Activated CD8-positive, alpha-beta T cell treated with anti-CD3 and anti-CD28 coated beads for 36 hours (primary cell): ENCODE data around the gene MTR. TPM values are rescaled to one million over a fixed set of nuclear protein-coding genes. Genes with fewer than 3 reads are reported as not detected.
A peak's percentile ranks its signal among the peaks of the same experiment; 100 is the strongest.

Experiments
- ATAC-seq: fragments of 200-7000 bp; cut with Tn5 transposase; one replicate; pipeline ENCODE4 v1.10.0; 2021; ENCODE audit warnings: mild to moderate bottlenecking, moderate library complexity
- CTCF ChIA-PET: fragments of 350-600 bp; sonication (Branson Sonifier 250); formaldehyde crosslinking; loops from one replicate; lab custom pipeline; 2021; ENCODE audit warnings: antibody characterized with exemption; lab: Charles Lee
- POLR2A ChIA-PET: fragments of 350-600 bp; sonication (Branson Sonifier 250); formaldehyde crosslinking; loops from one replicate; lab custom pipeline; 2021; ENCODE audit warnings: antibody characterized with exemption; lab: Charles Lee
- DNase-seq: peaks from one replicate; pipeline ENCODE4 v3.0.0-alpha.2; 2020
- H3K27ac Mint-ChIP-seq: one replicate; pipeline ENCODE4 v1.8.0; 2021; ENCODE audit warnings: mild to moderate bottlenecking, mixed read lengths
- H3K27me3 Mint-ChIP-seq: one replicate; pipeline ENCODE4 v1.8.0; 2021; ENCODE audit warnings: mixed read lengths
- H3K36me3 Mint-ChIP-seq: one replicate; pipeline ENCODE4 v1.8.0; 2021; ENCODE audit warnings: low read depth, mixed read lengths
- H3K4me1 Mint-ChIP-seq: one replicate; pipeline ENCODE4 v1.8.0; 2021; ENCODE audit warnings: low read depth, mixed read lengths
- H3K4me3 Mint-ChIP-seq: one replicate; pipeline ENCODE4 v1.8.0; 2021; ENCODE audit warnings: mild to moderate bottlenecking, moderate library complexity, mixed read lengths
- H3K9me3 Mint-ChIP-seq: one replicate; pipeline ENCODE4 v1.8.0; 2021; ENCODE audit warnings: mixed read lengths
- intact Hi-C: fragments of 100-400 bp; cut with micrococcal nuclease; formaldehyde crosslinking; loops from one replicate; pipeline ENCODE4 v1.10.0; 2022
- total RNA-seq, 2 experiments: library from RNA; stranded (reverse); gene quantifications; one replicate each; pipeline ENCODE4 v1.2.3, GENCODE V29; 2021
- TF ChIP-seq, protein P1 (sequence below): fragments of 200-600 bp; IDR thresholded peaks from one replicate; pipeline ENCODE4 v1.8.0; 2022; ENCODE audit warnings: antibody characterized with exemption, mild to moderate bottlenecking

The MTR gene
- total RNA-seq, 2 experiments from 2014 or later: 72.4 to 72.7 TPM

DNA sequence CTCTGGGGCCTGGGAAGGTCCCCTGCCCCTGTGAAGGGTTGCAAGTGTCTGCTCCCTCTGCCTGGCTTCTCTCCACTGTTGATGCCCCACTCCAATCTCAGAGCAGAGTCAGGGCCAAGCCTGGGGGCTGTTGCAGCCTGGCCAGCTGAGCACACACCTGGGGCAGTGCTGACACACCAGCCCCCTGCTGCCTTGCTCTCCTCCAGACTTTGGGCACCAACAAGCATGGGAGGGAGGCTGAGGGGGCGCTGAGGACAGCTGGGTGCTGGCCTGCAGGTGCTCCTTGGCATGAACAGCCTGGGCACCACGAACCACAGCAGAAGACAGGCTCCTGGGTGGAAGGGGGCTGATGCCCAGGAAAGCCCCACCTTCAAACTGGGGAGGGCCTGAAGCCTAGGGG lies 9.6 kb upstream of the MTR start:
- ChIA-PET POLR2A (no interaction called here), CTCF (interaction anchor here (0.8 to 2.2 kb wide), 2 partner anchors 9 to 26 kb away, joined by 3 to 13 read pairs; partner anchors contain the start of gene MTR)
- intact Hi-C loops: no loop called here
- Mint-ChIP-seq H3K4me3 (no peak overlapping the region), H3K9me3 (no peaks in the 10 kb centered on the region), H3K4me1 (no peaks in the 10 kb centered on the region), H3K27ac (no peak overlapping the region), H3K36me3 (no peaks in the 10 kb centered on the region), H3K27me3 (peaks cover 1% of the 10 kb centered on the region)
- ATAC-seq (no peak), DNase-seq (no peak)
- TF ChIP-seq, protein P1, sequence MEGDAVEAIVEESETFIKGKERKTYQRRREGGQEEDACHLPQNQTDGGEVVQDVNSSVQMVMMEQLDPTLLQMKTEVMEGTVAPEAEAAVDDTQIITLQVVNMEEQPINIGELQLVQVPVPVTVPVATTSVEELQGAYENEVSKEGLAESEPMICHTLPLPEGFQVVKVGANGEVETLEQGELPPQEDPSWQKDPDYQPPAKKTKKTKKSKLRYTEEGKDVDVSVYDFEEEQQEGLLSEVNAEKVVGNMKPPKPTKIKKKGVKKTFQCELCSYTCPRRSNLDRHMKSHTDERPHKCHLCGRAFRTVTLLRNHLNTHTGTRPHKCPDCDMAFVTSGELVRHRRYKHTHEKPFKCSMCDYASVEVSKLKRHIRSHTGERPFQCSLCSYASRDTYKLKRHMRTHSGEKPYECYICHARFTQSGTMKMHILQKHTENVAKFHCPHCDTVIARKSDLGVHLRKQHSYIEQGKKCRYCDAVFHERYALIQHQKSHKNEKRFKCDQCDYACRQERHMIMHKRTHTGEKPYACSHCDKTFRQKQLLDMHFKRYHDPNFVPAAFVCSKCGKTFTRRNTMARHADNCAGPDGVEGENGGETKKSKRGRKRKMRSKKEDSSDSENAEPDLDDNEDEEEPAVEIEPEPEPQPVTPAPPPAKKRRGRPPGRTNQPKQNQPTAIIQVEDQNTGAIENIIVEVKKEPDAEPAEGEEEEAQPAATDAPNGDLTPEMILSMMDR: no peak

DNA sequence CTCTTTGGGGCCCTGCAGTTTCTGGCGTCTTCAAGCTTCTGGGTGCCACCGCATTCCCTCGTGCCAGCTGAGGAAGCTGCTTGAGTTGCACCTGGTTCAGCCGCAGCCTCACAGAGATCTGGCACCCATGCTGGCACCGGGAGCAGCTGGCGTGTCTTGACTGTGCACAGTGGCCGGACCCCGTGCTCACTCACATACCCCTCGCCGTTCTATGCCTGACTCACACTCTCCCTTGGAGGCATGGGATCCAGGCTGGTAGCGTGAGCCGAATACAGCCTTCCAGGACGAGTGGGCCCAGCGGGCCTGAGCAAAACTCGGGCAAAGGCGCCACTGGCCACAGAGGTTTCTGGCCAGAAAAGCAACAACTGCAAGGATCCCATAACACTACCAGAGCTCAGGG lies 8.6 kb upstream of the MTR start:
- ChIA-PET CTCF (interaction anchor here (2.2 kb wide), 1 partner anchor 27 kb away, joined by 13 read pairs; no protein-coding TSS in a partner anchor), POLR2A (interaction anchor here (0.6 to 1.2 kb wide), 2 partner anchors 9 to 23 kb away, joined by 3 read pairs; partner anchors contain the start of gene MTR)
- H3K36me3 Mint-ChIP-seq: no peaks in the 10 kb centered on the region
- ATAC-seq (no peak), DNase-seq (no peak)
- H3K27me3 Mint-ChIP-seq: no peaks in the 10 kb centered on the region
- H3K27ac Mint-ChIP-seq: no peak overlapping the region
- no peaks in the 10 kb centered on the region for H3K4me1 Mint-ChIP-seq
- TF ChIP-seq, protein P1: no peak
- intact Hi-C loops: no loop called here
- H3K4me3 Mint-ChIP-seq: no peak overlapping the region
- no peaks in the 10 kb centered on the region for H3K9me3 Mint-ChIP-seq

DNA sequence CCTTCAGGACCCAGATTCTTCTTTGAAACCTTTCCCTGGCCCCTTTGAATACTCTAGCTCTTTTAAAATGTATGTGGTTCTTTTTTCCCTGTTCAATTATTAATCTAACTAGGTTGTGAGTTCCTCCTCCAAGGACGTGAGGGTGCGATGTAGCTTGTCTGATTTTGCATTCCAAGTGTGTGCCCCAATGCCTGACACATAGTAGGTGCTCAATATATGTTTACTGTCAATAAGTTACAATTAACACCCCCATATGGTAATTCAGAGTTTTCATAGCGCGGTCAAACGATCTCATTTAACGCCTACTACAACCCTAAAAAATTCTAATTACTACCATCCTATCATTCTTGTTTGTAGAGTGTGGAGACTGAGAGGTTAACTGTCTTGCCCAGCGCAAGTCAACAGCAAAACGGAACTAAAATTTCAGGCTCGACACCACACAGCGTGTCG lies 482 bp upstream of the MTR start:
- Mint-ChIP-seq H3K27me3 (peaks cover 3% of the 10 kb centered on the region), H3K36me3 (peaks cover 17% of the 10 kb centered on the region), H3K4me3 (peak overlapping the region; percentile 86), H3K9me3 (no peaks in the 10 kb centered on the region), H3K4me1 (peaks cover 25% of the 10 kb centered on the region), H3K27ac (peak overlapping the region; percentile 94)
- ATAC-seq: no peak
- ChIA-PET CTCF (interaction anchor here (1.2 to 1.5 kb wide), 2 partner anchors 9 to 32 kb away, joined by 3 read pairs; no protein-coding TSS in a partner anchor), POLR2A (interaction anchor here (0.9 to 1.0 kb wide), 3 partner anchors 9 to 190 kb away, joined by 3 to 5 read pairs (median 3); partner anchors contain the start of gene HEATR1)
- intact Hi-C loops: no loop called here
- no peak for DNase-seq
- TF ChIP-seq, protein P1: no peak

DNA sequence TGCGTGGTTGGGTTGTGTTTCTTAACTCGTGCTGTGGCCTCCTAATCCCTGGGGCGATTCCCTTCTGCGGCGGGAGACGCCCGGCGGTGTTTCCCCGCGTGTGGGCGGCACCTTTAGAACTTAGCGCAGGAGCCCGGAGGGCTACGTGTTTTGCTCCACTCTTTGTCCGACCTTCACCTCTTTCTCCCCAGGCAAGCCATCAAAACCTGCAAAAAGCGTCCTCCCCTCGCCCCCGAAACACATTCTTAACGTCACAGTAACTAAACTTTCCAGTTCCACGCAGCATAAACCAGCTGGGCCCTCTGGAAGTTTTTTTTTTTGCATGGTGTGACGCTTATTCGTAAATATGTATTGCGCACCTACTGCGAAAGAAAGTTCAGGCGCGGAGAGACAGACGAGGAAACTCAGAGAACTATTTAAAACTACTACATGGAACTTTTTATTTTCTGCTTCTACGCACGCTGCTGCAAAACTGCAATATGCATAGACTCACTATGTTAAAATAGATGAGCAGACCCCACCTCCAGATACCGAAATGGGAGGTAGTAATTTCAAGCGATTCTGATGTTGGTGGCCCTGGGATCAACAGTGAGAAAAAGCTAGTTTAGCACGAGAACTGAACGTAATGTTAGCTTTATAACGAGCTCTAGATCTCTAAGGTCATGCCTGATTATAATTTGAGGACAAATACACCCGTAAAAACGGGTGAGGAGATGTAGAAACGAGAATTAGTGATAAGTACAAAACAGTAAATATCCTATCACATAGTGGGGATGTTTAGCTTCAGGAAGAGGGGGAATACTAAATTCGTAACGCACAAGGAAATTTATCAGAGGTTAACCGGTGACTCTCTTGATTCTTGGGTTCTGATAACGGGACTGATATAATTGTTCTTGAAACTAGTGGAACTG lies 920 bp downstream of the MTR start:
- H3K36me3 Mint-ChIP-seq: peaks cover 25% of the 10 kb centered on the region
- ChIA-PET CTCF (interaction anchor here (0.8 to 1.1 kb wide), 2 partner anchors 10 to 13 kb away, joined by 3 to 4 read pairs; no protein-coding TSS in a partner anchor), POLR2A (interaction anchor here (0.6 to 1.0 kb wide), 2 partner anchors 36 to 63 kb away, joined by 3 read pairs; no protein-coding TSS in a partner anchor)
- peak; percentile 9 for ATAC-seq
- intact Hi-C loops: no loop called here
- DNase-seq: peak; percentile 88
- H3K4me1 Mint-ChIP-seq: peaks cover 35% of the 10 kb centered on the region
- H3K27me3 Mint-ChIP-seq: peaks cover 3% of the 10 kb centered on the region
- H3K9me3 Mint-ChIP-seq: no peaks in the 10 kb centered on the region
- H3K4me3 Mint-ChIP-seq: peak overlapping the region; percentile 86
- peak overlapping the region; percentile 94 for H3K27ac Mint-ChIP-seq
- TF ChIP-seq, protein P1: no peak
